MM.1S (cell line): ENCODE results near the gene LCN10.
"Not testable (repeated sequence)": the region's sequence is repeated elsewhere in the genome, so short reads cannot be mapped to it uniquely, and the experiment has no call there.

Experiments used
- DNase-seq: peaks from one replicate; pipeline ENCODE4 v3.0.0-alpha.2; 2015
- H2AFZ ChIP-seq: fragments of 300-600 bp; sonication (generic); 2 replicates; pipeline ENCODE4 v1.6.0; 2016; ENCODE audit warnings: antibody characterized with exemption, low read length
- H3F3A ChIP-seq: fragments of 300-600 bp; sonication (generic); 2 replicates; pipeline ENCODE4 v1.6.1; 2016; ENCODE audit warnings: mild to moderate bottlenecking, antibody characterized with exemption, low read length, moderate library complexity, mixed read lengths; ENCODE audit not compliant: insufficient read depth
- H3K27ac ChIP-seq: fragments of 300-600 bp; sonication (generic); 2 replicates; pipeline ENCODE4 v1.5.1; 2016; ENCODE audit warnings: mild to moderate bottlenecking, low read length
- H3K27me3 ChIP-seq: fragments of 300-600 bp; sonication (generic); replicated peaks from 2 replicates; pipeline ENCODE4 v1.6.0; 2016; ENCODE audit warnings: low read length; ENCODE audit not compliant: insufficient read depth
- H3K36me3 ChIP-seq: fragments of 300-600 bp; sonication (generic); replicated peaks from 2 replicates; pipeline ENCODE4 v1.6.1; 2016; ENCODE audit warnings: mild to moderate bottlenecking, low read length, mixed read lengths; ENCODE audit not compliant: insufficient read depth
- H3K4me1 ChIP-seq: fragments of 300-600 bp; sonication (generic); 2 replicates; pipeline ENCODE4 v1.6.1; 2016; ENCODE audit warnings: low read length, mixed read lengths
- H3K4me2 ChIP-seq: fragments of 300-600 bp; sonication (generic); 2 replicates; pipeline ENCODE4 v1.6.0; 2016; ENCODE audit warnings: low read depth, low read length
- H3K4me3 ChIP-seq: fragments of 300-600 bp; sonication (generic); 2 replicates; pipeline ENCODE4 v1.5.1; 2016; ENCODE audit warnings: low read length, mixed read lengths
- H3K79me2 ChIP-seq: fragments of 300-600 bp; sonication (generic); 2 replicates; pipeline ENCODE4 v1.6.1; 2016; ENCODE audit warnings: mixed run types, low read length, mixed read lengths
- H3K9ac ChIP-seq: fragments of 300-600 bp; sonication (generic); 2 replicates; pipeline ENCODE4 v1.6.1; 2016; ENCODE audit warnings: low read length, mixed read lengths
- H3K9me2 ChIP-seq: fragments of 300-600 bp; sonication (generic); replicated peaks from 2 replicates; pipeline ENCODE4 v1.6.1; 2016; ENCODE audit warnings: mild to moderate bottlenecking, low read length, mixed read lengths; ENCODE audit not compliant: insufficient read depth
- H3K9me3 ChIP-seq: fragments of 300-600 bp; sonication (generic); replicated peaks from 2 replicates; pipeline ENCODE4 v1.6.1; 2016; ENCODE audit warnings: mild to moderate bottlenecking, low read length, mixed read lengths; ENCODE audit not compliant: insufficient read depth
- H4K20me1 ChIP-seq: fragments of 300-600 bp; sonication (generic); 2 replicates; pipeline ENCODE4 v1.6.1; 2016; ENCODE audit warnings: mild to moderate bottlenecking, low read length, moderate library complexity, mixed read lengths; ENCODE audit not compliant: insufficient read depth
- EZH2 ChIP-seq: fragments of 300-600 bp; sonication (generic); optimal IDR thresholded peaks from 2 replicates; pipeline ENCODE3; 2017; ENCODE audit warnings: low read depth, mild to moderate bottlenecking, antibody characterized with exemption, low read length, mixed read lengths
- EZH2phosphoT487 ChIP-seq: fragments of 300-600 bp; sonication (generic); IDR thresholded peaks from 2 replicates; pipeline ENCODE4 v1.6.1; 2018; ENCODE audit warnings: antibody characterized with exemption, low read length
- TF ChIP-seq, protein P1 (sequence below): fragments of 300-600 bp; sonication (generic); IDR thresholded peaks from 2 replicates; pipeline ENCODE4 v1.5.1; 2016; ENCODE audit warnings: antibody characterized with exemption, low read length, mixed read lengths

LCN10 gene

DNA sequence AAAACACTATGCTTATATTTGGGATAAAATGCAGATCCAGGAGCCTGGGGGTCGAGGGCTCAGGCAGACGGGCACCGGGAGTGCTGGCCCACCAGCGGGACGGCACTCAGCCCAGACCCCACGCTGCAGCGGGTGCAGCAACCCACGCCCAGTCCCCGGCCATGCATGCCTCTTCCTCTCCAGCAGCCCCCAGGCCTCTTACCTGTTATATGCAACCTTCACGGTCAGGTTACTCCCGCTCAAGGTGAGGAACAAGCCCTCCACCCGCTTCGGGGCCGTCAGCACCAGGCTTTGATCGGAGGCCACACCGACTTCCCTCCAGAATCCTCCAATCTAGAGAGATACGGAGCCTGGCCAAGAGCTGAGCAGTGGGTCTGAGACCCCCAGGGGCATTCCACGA, 14.1 kb upstream of the LCN10 start:
- Histone ChIP-seq H3K9me3 (no peaks in the 10 kb centered on the region), H3K27ac (no peak overlapping the region), H3K4me1 (0 out of 2 replicates have a peak, but pooled peaks cover 2% of the 10 kb centered on the region), H4K20me1 (no peaks in the 10 kb centered on the region), H3K4me3 (no peak overlapping the region), H3K4me2 (no peak overlapping the region), H3K9ac (no peak overlapping the region), H2AFZ (no peak overlapping the region), H3K79me2 (no peaks in the 10 kb centered on the region), H3K36me3 (no peaks in the 10 kb centered on the region), H3F3A (no peaks in the 10 kb centered on the region), H3K9me2 (no peaks in the 10 kb centered on the region), H3K27me3 (peaks cover 78% of the 10 kb centered on the region)
- TF ChIP-seq EZH2phosphoT487: no peak
- TF ChIP-seq EZH2: no peak
- TF ChIP-seq, protein P1, sequence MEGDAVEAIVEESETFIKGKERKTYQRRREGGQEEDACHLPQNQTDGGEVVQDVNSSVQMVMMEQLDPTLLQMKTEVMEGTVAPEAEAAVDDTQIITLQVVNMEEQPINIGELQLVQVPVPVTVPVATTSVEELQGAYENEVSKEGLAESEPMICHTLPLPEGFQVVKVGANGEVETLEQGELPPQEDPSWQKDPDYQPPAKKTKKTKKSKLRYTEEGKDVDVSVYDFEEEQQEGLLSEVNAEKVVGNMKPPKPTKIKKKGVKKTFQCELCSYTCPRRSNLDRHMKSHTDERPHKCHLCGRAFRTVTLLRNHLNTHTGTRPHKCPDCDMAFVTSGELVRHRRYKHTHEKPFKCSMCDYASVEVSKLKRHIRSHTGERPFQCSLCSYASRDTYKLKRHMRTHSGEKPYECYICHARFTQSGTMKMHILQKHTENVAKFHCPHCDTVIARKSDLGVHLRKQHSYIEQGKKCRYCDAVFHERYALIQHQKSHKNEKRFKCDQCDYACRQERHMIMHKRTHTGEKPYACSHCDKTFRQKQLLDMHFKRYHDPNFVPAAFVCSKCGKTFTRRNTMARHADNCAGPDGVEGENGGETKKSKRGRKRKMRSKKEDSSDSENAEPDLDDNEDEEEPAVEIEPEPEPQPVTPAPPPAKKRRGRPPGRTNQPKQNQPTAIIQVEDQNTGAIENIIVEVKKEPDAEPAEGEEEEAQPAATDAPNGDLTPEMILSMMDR: no peak
- DNase-seq: no peak

DNA sequence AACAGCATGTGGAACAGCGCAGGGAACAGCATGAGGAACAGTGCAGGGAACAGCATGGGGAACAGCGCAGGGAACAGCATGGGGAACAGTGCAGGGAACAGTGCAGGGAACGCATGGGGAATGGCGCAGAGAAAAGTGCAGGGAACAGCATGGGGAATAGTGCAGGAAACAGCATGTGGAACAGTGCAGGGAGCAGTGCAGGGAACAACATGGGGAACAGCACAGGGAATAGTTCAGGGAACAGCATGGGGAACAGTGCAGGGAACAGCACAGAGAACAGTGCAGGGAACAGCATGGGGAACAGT, 13.3 kb upstream of the LCN10 start:
- Histone ChIP-seq H4K20me1 (no peaks in the 10 kb centered on the region), H3K4me3 (no peak overlapping the region), H3K27ac (no peak overlapping the region), H3K27me3 (peaks cover 86% of the 10 kb centered on the region), H3K4me1 (0 out of 2 replicates have a peak, but pooled peaks cover 2% of the 10 kb centered on the region), H3K79me2 (no peaks in the 10 kb centered on the region), H3K9me2 (no peaks in the 10 kb centered on the region), H2AFZ (no peak overlapping the region), H3K9ac (no peak overlapping the region), H3K9me3 (no peaks in the 10 kb centered on the region), H3F3A (no peaks in the 10 kb centered on the region), H3K4me2 (no peak overlapping the region), H3K36me3 (no peaks in the 10 kb centered on the region)
- no peak for DNase-seq
- no peak for TF ChIP-seq EZH2
- TF ChIP-seq, protein P1: no peak
- TF ChIP-seq EZH2phosphoT487: no peak

DNA sequence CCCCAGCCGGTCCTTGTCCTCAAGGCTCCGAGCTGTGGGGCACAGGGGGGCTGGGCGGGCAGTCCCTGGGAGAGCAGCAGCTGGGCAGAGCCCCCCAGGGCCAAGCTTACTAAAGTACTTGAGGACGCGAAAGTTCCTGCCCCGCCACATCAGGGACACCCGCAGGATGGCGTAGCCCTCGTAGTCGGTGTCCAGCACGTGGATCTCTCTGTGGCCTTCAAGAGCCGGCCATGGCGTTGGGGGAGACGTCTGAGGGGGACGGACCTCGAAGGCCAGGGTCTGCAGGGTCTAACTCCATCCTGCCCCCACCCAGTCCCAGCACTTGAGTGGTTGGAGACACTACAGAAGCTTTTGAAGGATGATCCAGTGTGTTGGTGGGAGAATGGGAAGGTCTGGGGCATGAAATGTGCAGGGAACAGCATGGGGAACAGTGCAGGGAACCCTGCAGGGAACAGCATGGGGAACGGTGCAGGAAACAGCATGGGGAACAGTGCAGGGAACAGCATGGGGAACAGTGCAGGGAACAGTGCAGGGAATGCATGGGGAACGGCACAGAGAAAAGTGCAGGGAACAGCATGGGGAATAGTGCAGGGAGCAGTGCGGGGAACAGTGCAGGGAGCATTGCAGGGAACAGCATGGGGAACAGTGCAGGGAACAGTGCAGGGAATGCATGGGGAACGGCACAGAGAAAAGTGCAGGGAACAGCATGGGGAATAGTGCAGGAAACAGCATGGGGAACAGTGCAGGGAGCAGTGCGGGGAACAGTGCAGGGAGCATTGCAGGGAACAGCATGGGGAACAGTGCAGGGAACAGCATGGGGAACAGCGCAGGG, 12.8 kb upstream of the LCN10 start:
- H3K79me2 ChIP-seq, H4K20me1 ChIP-seq, DNase-seq, H3K9ac ChIP-seq, H3K9me3 ChIP-seq, H3F3A ChIP-seq, H3K4me1 ChIP-seq, H2AFZ ChIP-seq, H3K36me3 ChIP-seq, H3K4me3 ChIP-seq, H3K27ac ChIP-seq, H3K4me2 ChIP-seq, H3K9me2 ChIP-seq: not testable (repeated sequence)
- peaks cover 86% of the 10 kb centered on the region for H3K27me3 ChIP-seq

DNA sequence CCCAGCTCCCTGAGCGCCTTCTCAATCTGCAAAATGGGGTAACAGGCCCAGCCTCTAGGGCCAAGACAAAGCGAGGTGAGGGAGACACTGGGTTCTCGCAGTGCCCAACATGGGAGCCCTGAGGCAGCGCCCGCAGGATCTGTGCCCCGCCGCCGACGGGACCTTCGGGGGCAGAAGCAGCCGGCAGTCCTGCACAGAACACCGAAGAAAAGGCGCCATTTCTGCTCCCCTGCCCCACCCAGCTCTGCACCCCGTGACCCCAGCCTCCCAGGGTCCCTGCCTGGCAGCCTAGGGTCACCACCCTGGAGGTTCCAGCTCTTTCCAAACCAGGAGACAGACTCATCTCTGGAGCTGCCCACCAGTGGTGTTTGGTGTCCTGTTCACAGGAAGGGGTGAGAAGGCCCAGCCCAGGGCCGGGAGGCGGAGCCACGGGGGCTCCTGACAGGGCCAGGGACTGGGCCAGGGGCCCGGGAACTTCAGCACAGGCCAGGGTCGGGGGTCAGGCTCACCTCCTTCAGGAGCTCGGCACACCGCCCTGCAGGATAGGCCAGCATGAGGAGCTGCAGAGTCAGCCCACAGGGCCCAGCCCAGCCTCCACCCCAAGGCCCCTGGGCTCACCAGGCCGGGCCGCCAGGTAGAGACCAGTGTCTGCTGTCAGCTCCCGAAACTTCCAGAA, 12.0 kb upstream of the LCN10 start:
- Histone ChIP-seq H3K9ac (no peak overlapping the region), H4K20me1 (no peaks in the 10 kb centered on the region), H3F3A (no peaks in the 10 kb centered on the region), H3K4me2 (no peak overlapping the region), H3K4me3 (no peak overlapping the region), H3K9me2 (no peaks in the 10 kb centered on the region), H3K79me2 (no peaks in the 10 kb centered on the region), H3K9me3 (no peaks in the 10 kb centered on the region), H3K27ac (no peak overlapping the region), H3K36me3 (no peaks in the 10 kb centered on the region), H3K4me1 (0 out of 2 replicates have a peak, but pooled peaks cover 2% of the 10 kb centered on the region), H2AFZ (no peak overlapping the region), H3K27me3 (peaks cover 86% of the 10 kb centered on the region)
- no peak for TF ChIP-seq EZH2phosphoT487
- no peak for TF ChIP-seq EZH2
- TF ChIP-seq, protein P1: no peak
- DNase-seq: no peak
